H9 (cell line): ENCODE results near the gene TUT7. TPM values are rescaled to one million over a fixed set of nuclear protein-coding genes. Genes with fewer than 3 reads are reported as not detected.
A peak's percentile ranks its signal among the peaks of the same experiment; 100 is the strongest.

ENCODE experiments used
- DNase-seq: peaks from one replicate; pipeline ENCODE4 v3.0.0-alpha.2; 2017
- H2AFZ ChIP-seq: one replicate; pipeline ENCODE4 v1.6.1; 2013; ENCODE audit warnings: mild to moderate bottlenecking, low read length, control low read depth, moderate library complexity
- H2AK5ac ChIP-seq: 2 replicates; pipeline ENCODE4 v1.6.1; 2013; ENCODE audit warnings: low read length, control low read depth, mixed read lengths; ENCODE audit not compliant: insufficient read length
- H2BK120ac ChIP-seq: one replicate; pipeline ENCODE4 v1.6.1; 2013; ENCODE audit warnings: low read depth, mild to moderate bottlenecking, low read length, control low read depth, inconsistent platforms; ENCODE audit not compliant: poor library complexity, severe bottlenecking
- H2BK12ac ChIP-seq: 2 replicates; pipeline ENCODE4 v1.6.1; 2013; ENCODE audit warnings: low read length, control low read depth, mixed read lengths, low read depth; ENCODE audit not compliant: insufficient read length
- H2BK15ac ChIP-seq: 2 replicates; pipeline ENCODE4 v1.6.1; 2013; ENCODE audit warnings: low read depth, low read length, control low read depth
- H2BK20ac ChIP-seq: one replicate; pipeline ENCODE4 v1.6.1; 2013; ENCODE audit warnings: low read depth, mild to moderate bottlenecking, low read length, control low read depth, inconsistent platforms; ENCODE audit not compliant: poor library complexity, severe bottlenecking
- H2BK5ac ChIP-seq: 2 replicates; pipeline ENCODE4 v1.6.1; 2013; ENCODE audit warnings: low read length, control low read depth, mixed read lengths; ENCODE audit not compliant: insufficient read length
- H3K14ac ChIP-seq: 2 replicates; pipeline ENCODE4 v1.6.1; 2013; ENCODE audit warnings: low read length, control low read depth; ENCODE audit not compliant: insufficient read depth
- H3K18ac ChIP-seq: 2 replicates; pipeline ENCODE4 v1.6.1; 2013; ENCODE audit warnings: low read depth, mild to moderate bottlenecking, mixed read lengths, low read length, control low read depth; ENCODE audit not compliant: insufficient read length
- H3K23ac ChIP-seq: 2 replicates; pipeline ENCODE4 v1.6.1; 2013; ENCODE audit warnings: low read length, control low read depth, mixed read lengths, low read depth; ENCODE audit not compliant: insufficient read length
- H3K23me2 ChIP-seq: 2 replicates; pipeline ENCODE4 v1.6.1; 2013; ENCODE audit warnings: low read depth, mild to moderate bottlenecking, mixed read lengths, low read length, control low read depth; ENCODE audit not compliant: insufficient read length, poor library complexity, severe bottlenecking
- H3K27ac ChIP-seq: 2 replicates; pipeline ENCODE4 v1.5.1; 2013; ENCODE audit warnings: low read length, control low read depth, mixed read lengths, low read depth; ENCODE audit not compliant: insufficient read length
- H3K27me3 ChIP-seq: 2 replicates; pipeline ENCODE4 v1.6.1; 2013; ENCODE audit warnings: low read length, control low read depth, inconsistent platforms; ENCODE audit not compliant: insufficient read depth
- H3K4ac ChIP-seq: 2 replicates; pipeline ENCODE4 v1.6.1; 2013; ENCODE audit warnings: low read depth, mild to moderate bottlenecking, control low read depth, inconsistent platforms, low read length, moderate library complexity
- H3K4me1 ChIP-seq: 2 replicates; pipeline ENCODE4 v1.6.1; 2013; ENCODE audit warnings: low read length, control low read depth, inconsistent platforms; ENCODE audit not compliant: insufficient read depth
- H3K4me2 ChIP-seq: 2 replicates; pipeline ENCODE4 v1.6.1; 2013; ENCODE audit warnings: low read length, control low read depth, mixed read lengths; ENCODE audit not compliant: insufficient read length, insufficient read depth
- H3K56ac ChIP-seq: 2 replicates; pipeline ENCODE4 v1.6.1; 2013; ENCODE audit warnings: low read depth, mild to moderate bottlenecking, mixed read lengths, low read length, control low read depth; ENCODE audit not compliant: insufficient read length
- H3K79me1 ChIP-seq: 2 replicates; pipeline ENCODE4 v1.6.1; 2013; ENCODE audit warnings: low read depth, mild to moderate bottlenecking, moderate library complexity, low read length, control low read depth, inconsistent platforms; ENCODE audit not compliant: insufficient read depth, poor library complexity, severe bottlenecking
- H3K79me2 ChIP-seq: 2 replicates; pipeline ENCODE4 v1.6.1; 2013; ENCODE audit warnings: low read length, control low read depth, inconsistent platforms; ENCODE audit not compliant: insufficient read depth
- H3K9ac ChIP-seq: 2 replicates; pipeline ENCODE4 v1.6.1; 2013; ENCODE audit warnings: low read length, control low read depth, mixed read lengths; ENCODE audit not compliant: insufficient read length; ENCODE audit errors: extremely low read depth
- H3K9me3 ChIP-seq: one replicate; pipeline ENCODE4 v1.6.1; 2013; ENCODE audit warnings: low read depth, low read length, inconsistent platforms; ENCODE audit not compliant: control insufficient read depth
- H3T11ph ChIP-seq: one replicate; pipeline ENCODE4 v1.6.1; 2013; ENCODE audit warnings: mild to moderate bottlenecking, low read length, control low read depth, inconsistent platforms
- H4K20me1 ChIP-seq: one replicate; pipeline ENCODE4 v1.6.1; 2013; ENCODE audit not compliant: control insufficient read depth, insufficient read length, insufficient read depth
- H4K5ac ChIP-seq: 2 replicates; pipeline ENCODE4 v1.6.1; 2013; ENCODE audit warnings: low read depth, mild to moderate bottlenecking, mixed read lengths, low read length, control low read depth; ENCODE audit not compliant: insufficient read length
- H4K8ac ChIP-seq: replicated peaks from 2 replicates; pipeline ENCODE4 v1.6.1; 2013; ENCODE audit warnings: low read length, control low read depth, mixed read lengths, low read depth; ENCODE audit not compliant: insufficient read length
- H4K91ac ChIP-seq: 2 replicates; pipeline ENCODE4 v1.6.1; 2013; ENCODE audit warnings: low read depth, mild to moderate bottlenecking, moderate library complexity, mixed read lengths, low read length, control low read depth; ENCODE audit not compliant: insufficient read length
- H3K27ac Mint-ChIP-seq, 3 experiments: 2 replicates in 2 of 3; 3 replicates in 1 of 3; pipeline ENCODE4 v1.8.0; 2020 to 2021; ENCODE audit warnings: mixed read lengths in 3 of 3, mild to moderate bottlenecking in 1 of 3, moderate library complexity in 1 of 3
- H3K27me3 Mint-ChIP-seq: 2 replicates; pipeline ENCODE4 v1.8.0; 2021; ENCODE audit warnings: low read depth, mild to moderate bottlenecking, moderate library complexity, mixed read lengths
- H3K36me3 Mint-ChIP-seq, 3 experiments: 2 replicates in 2 of 3; 3 replicates in 1 of 3; pipeline ENCODE4 v1.8.0; 2020 to 2021; ENCODE audit warnings: low read depth in 3 of 3, mixed read lengths in 3 of 3; ENCODE audit not compliant: insufficient read depth in 1 of 3
- H3K4me1 Mint-ChIP-seq, 2 experiments: 2 replicates each; pipeline ENCODE4 v1.8.0; 2020; ENCODE audit warnings: mixed read lengths in 2 of 2
- H3K4me3 Mint-ChIP-seq, 2 experiments: 2 replicates in 1 of 2; 3 replicates in 1 of 2; pipeline ENCODE4 v1.8.0; 2020 to 2021; ENCODE audit warnings: mild to moderate bottlenecking in 2 of 2, mixed read lengths in 2 of 2, moderate library complexity in 1 of 2
- H3K9me3 Mint-ChIP-seq, 2 experiments: 2 replicates in 1 of 2; 3 replicates in 1 of 2; pipeline ENCODE4 v1.8.0; 2020; ENCODE audit warnings: mild to moderate bottlenecking in 2 of 2, mixed read lengths in 2 of 2, moderate library complexity in 1 of 2
- WGBS: extraction: QIAGEN DNeasy Blood & Tissue Kit; methylation state at CpG from one replicate; pipeline ENCODE4 v1.1.7; 2013; ENCODE audit warnings: missing lambda C conversion rate, low lambda C conversion rate, mixed read lengths; ENCODE audit not compliant: insufficient read length; ENCODE audit errors: extremely low coverage; 5-methylcytosine and 5-hydroxymethylcytosine counted together
- total RNA-seq: library from RNA; stranded (reverse); gene quantifications from 2 replicates; pipeline ENCODE4 v1.2.1, GENCODE V29; 2021
- TF ChIP-seq, protein P1 (sequence below): fragments of 200-600 bp; sonication (generic); conservative IDR thresholded peaks from 3 replicates; pipeline ENCODE4 v1.8.0; 2021; ENCODE audit warnings: antibody characterized with exemption, mild to moderate bottlenecking

The TUT7 gene
- total RNA-seq, 1 experiment from 2014 or later: 23.1 TPM

DNA sequence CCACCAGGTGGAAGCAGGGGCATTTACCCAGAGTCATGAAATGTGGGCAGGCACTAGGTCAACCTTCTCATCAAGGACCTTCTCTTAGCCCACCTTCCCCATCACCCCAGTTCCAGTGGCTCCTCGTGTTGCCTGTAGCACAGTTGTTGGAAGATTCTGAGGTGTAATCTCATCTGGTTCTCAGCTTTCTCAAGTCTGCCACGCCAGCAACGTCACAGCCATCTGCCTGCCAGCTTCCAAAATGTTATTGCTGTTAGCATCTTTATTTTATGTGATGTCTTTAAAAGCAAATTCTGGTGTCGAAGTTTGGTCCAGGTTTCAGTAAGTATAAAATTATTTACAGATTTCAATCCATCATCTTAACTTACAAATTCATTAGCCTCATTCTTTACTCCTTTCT is 105.5 kb downstream of the TUT7 start:
- no peaks in the 10 kb centered on the region for H3K79me1 ChIP-seq
- peaks cover 14 to 17% of the 10 kb centered on the region in 2 experiments for H3K9me3 Mint-ChIP-seq
- no peak overlapping the region for H3K4me3 Mint-ChIP-seq
- no peak overlapping the region for H3K27ac ChIP-seq
- H3K4ac ChIP-seq: no peak overlapping the region
- DNase-seq: no peak
- peaks cover 9% of the 10 kb centered on the region for H3K9me3 ChIP-seq
- H3K23ac ChIP-seq: no peak overlapping the region
- H3K9ac ChIP-seq: no peak overlapping the region
- no peaks in the 10 kb centered on the region for H3K4me1 ChIP-seq
- no peaks in the 10 kb centered on the region for H3K27me3 ChIP-seq
- no peaks in the 10 kb centered on the region for H3K27me3 Mint-ChIP-seq
- no CpG with 5 or more reads among the region's 4 CpGs for WGBS
- H3K79me2 ChIP-seq: no peaks in the 10 kb centered on the region
- TF ChIP-seq, protein P1, sequence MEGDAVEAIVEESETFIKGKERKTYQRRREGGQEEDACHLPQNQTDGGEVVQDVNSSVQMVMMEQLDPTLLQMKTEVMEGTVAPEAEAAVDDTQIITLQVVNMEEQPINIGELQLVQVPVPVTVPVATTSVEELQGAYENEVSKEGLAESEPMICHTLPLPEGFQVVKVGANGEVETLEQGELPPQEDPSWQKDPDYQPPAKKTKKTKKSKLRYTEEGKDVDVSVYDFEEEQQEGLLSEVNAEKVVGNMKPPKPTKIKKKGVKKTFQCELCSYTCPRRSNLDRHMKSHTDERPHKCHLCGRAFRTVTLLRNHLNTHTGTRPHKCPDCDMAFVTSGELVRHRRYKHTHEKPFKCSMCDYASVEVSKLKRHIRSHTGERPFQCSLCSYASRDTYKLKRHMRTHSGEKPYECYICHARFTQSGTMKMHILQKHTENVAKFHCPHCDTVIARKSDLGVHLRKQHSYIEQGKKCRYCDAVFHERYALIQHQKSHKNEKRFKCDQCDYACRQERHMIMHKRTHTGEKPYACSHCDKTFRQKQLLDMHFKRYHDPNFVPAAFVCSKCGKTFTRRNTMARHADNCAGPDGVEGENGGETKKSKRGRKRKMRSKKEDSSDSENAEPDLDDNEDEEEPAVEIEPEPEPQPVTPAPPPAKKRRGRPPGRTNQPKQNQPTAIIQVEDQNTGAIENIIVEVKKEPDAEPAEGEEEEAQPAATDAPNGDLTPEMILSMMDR: no peak
- no peak overlapping the region for H4K91ac ChIP-seq
- no peaks in the 10 kb centered on the region for H3K23me2 ChIP-seq
- no peak overlapping the region for H3K56ac ChIP-seq
- H3K27ac Mint-ChIP-seq: no peak overlapping the region
- no peak overlapping the region for H2BK20ac ChIP-seq
- H3K36me3 Mint-ChIP-seq: peaks cover 8 to 10% (median 8%) of the 10 kb centered on the region in 3 experiments; a peak in 6 of 7 replicates
- H3T11ph ChIP-seq: no peak overlapping the region
- H3K4me1 Mint-ChIP-seq: peaks cover 3 to 7% of the 10 kb centered on the region in 2 experiments; a peak in 3 of 4 replicates
- H3K14ac ChIP-seq: no peak overlapping the region
- H4K20me1 ChIP-seq: no peaks in the 10 kb centered on the region
- H2BK15ac ChIP-seq: no peak overlapping the region
- peak overlapping the region; percentile 67 for H2BK12ac ChIP-seq
- H3K4me2 ChIP-seq: no peak overlapping the region
- H4K5ac ChIP-seq: no peak overlapping the region
- H2BK5ac ChIP-seq: no peak overlapping the region
- H3K18ac ChIP-seq: no peak overlapping the region
- H2AFZ ChIP-seq: no peak overlapping the region
- no peak overlapping the region for H4K8ac ChIP-seq
- H2AK5ac ChIP-seq: no peak overlapping the region
- H2BK120ac ChIP-seq: no peak overlapping the region
